Hematopoietic multipotent progenitor cell treated with erythropoietin and hydrocortisone succinate and interleukin-3 and kit ligand, for 15 days (in vitro differentiated cells): ENCODE results near the gene SAMD7.

Source experiments
- DNase-seq: peaks from one replicate; pipeline ENCODE4 v3.0.0-alpha.2; 2015; ENCODE audit warnings: low spot score

SAMD7 gene

GRCh38 chr3:169913323-169913722, 2.0 kb downstream of the SAMD7 start:
- no peak for DNase-seq

- no peak for DNase-seq
Observed at GRCh38 chr3:169914321-169914720, 2.9 kb downstream of the SAMD7 start.

GRCh38 chr3:169923189-169923588, 11.8 kb downstream of the SAMD7 start:
- peak; percentile 68 for DNase-seq

- DNase-seq, result no peak
Observed at GRCh38 chr3:169923831-169924230, 12.5 kb downstream of the SAMD7 start.

GRCh38 chr3:169929830-169930519, 18.6 kb downstream of the SAMD7 start:
- DNase-seq, result peak; percentile 96

- no peak for DNase-seq
Observed at GRCh38 chr3:169930843-169931242, 19.5 kb downstream of the SAMD7 start.

- no peak for DNase-seq
Observed at GRCh38 chr3:169931747-169932520, 20.6 kb downstream of the SAMD7 start.

- peak; percentile 96 for DNase-seq
Observed at GRCh38 chr3:169939320-169939719, 27.9 kb downstream of the SAMD7 start.

- DNase-seq, result no peak
Observed at GRCh38 chr3:169939751-169940150, 28.4 kb downstream of the SAMD7 start.

GRCh38 chr3:169940470-169941181, 29.3 kb downstream of the SAMD7 start:
- peak; percentile 56 for DNase-seq

- peak; percentile 92 for DNase-seq
Observed at GRCh38 chr3:169945313-169945712, 33.9 kb downstream of the SAMD7 start.

GRCh38 chr3:169946336-169946735, 35.0 kb downstream of the SAMD7 start:
- DNase-seq, result no peak

- no peak for DNase-seq
Observed at GRCh38 chr3:169948559-169949448, 37.4 kb downstream of the SAMD7 start.

GRCh38 chr3:169952045-169952444, 40.7 kb downstream of the SAMD7 start:
- DNase-seq, result no peak

- DNase-seq, result no peak
Observed at GRCh38 chr3:169953462-169954141, 42.2 kb downstream of the SAMD7 start.

GRCh38 chr3:169954142-169954756, 42.9 kb downstream of the SAMD7 start:
- DNase-seq, result no peak

GRCh38 chr3:169955406-169955805, 44.0 kb downstream of the SAMD7 start:
- no peak for DNase-seq

- no peak for DNase-seq
Observed at GRCh38 chr3:169964176-169964575, 52.8 kb downstream of the SAMD7 start.

GRCh38 chr3:169965562-169966427, 54.4 kb downstream of the SAMD7 start:
- DNase-seq, result peak; percentile 70

- peak; percentile 95 for DNase-seq
Observed at GRCh38 chr3:169966428-169966950, 55.1 kb downstream of the SAMD7 start, which contains the start of gene SEC62. TSS of gene SEC62 (plus strand) at chr3:169966807. CDS start at chr3:169966823, 16 bp downstream.
